H1 (cell line): Measurements from ENCODE around the gene SLC30A9. TPM values are rescaled to one million over a fixed set of nuclear protein-coding genes. Genes with fewer than 3 reads are reported as not detected.

Source experiments
- CTCF ChIA-PET: fragments of 300-600 bp; sonication (Branson Sonifier 250); formaldehyde crosslinking; loops from one replicate; lab custom pipeline; 2021; ENCODE audit not compliant: partially characterized antibody; lab: Charles Lee
- POLR2A ChIA-PET: fragments of 300-600 bp; sonication (Branson Sonifier 250); formaldehyde crosslinking; loops from one replicate; lab custom pipeline; 2021; ENCODE audit warnings: inconsistent platforms; ENCODE audit not compliant: partially characterized antibody; lab: Charles Lee
- DNase-seq, 2 experiments: peaks; one replicate each; pipeline versions ENCODE4 v3.0.0 to v3.0.0-alpha.2; 2010 to 2022; ENCODE audit warnings: low spot score in 2 of 2, low read depth in 1 of 2, mixed read lengths in 1 of 2
- FAIRE-seq: peaks from 2 replicates; lab custom pipeline; 2011; peaks lifted over from hg19 to GRCh38; lab: Jason Lieb, UNC
- H2AFZ ChIP-seq: 2 replicates; pipeline ENCODE4 v1.8.1; 2012; ENCODE audit warnings: low read length, inconsistent platforms
- H2AK5ac ChIP-seq: 2 replicates; pipeline ENCODE4 v1.6.1; 2013; ENCODE audit warnings: low read depth, low read length
- H2BK120ac ChIP-seq: replicated peaks from 2 replicates; pipeline ENCODE3; 2013; ENCODE audit warnings: low read depth, low read length, inconsistent platforms
- H2BK12ac ChIP-seq: 2 replicates; pipeline ENCODE4 v1.6.1; 2013; ENCODE audit warnings: low read depth, low read length
- H2BK15ac ChIP-seq: 2 replicates; pipeline ENCODE4 v1.6.1; 2013; ENCODE audit warnings: low read length
- H2BK20ac ChIP-seq: 2 replicates; pipeline ENCODE4 v1.6.1; 2013; ENCODE audit warnings: low read length
- H2BK5ac ChIP-seq: 2 replicates; pipeline ENCODE4 v1.6.1; 2013; ENCODE audit warnings: low read depth, low read length
- H3K14ac ChIP-seq: 2 replicates; pipeline ENCODE4 v1.6.1; 2013; ENCODE audit warnings: inconsistent platforms; ENCODE audit not compliant: insufficient read length
- H3K18ac ChIP-seq: 2 replicates; pipeline ENCODE4 v1.6.1; 2013; ENCODE audit warnings: low read length; ENCODE audit errors: extremely low read depth
- H3K23ac ChIP-seq: 2 replicates; pipeline ENCODE4 v1.6.1; 2013; ENCODE audit warnings: inconsistent platforms; ENCODE audit not compliant: insufficient read length
- H3K23me2 ChIP-seq: 2 replicates; pipeline ENCODE4 v1.6.1; 2013; ENCODE audit warnings: low read depth, low read length
- H3K27ac ChIP-seq: 2 replicates; pipeline ENCODE4 v1.6.1; 2011; ENCODE audit warnings: low read depth, low read length, inconsistent platforms
- H3K27me3 ChIP-seq, 4 experiments: replicated peaks in 1 of 4; 1 replicate in 1 of 4; 2 replicates in 3 of 4; pipeline versions ENCODE4 v1.6.1 to v1.8.1; 2011 to 2013; ENCODE audit warnings: low read length in 3 of 4, mild to moderate bottlenecking in 3 of 4, inconsistent platforms in 2 of 4, mixed read lengths in 2 of 4, moderate library complexity in 1 of 4; ENCODE audit not compliant: control insufficient read depth in 3 of 4, insufficient read depth in 3 of 4; ENCODE audit errors: extremely low read depth in 1 of 4
- H3K36me3 ChIP-seq, 4 experiments: 2 replicates each; pipeline versions ENCODE4 v1.6.1 to v1.8.1; 2011 to 2013; ENCODE audit warnings: mild to moderate bottlenecking in 4 of 4, low read length in 3 of 4, moderate library complexity in 2 of 4, control low read depth in 1 of 4, inconsistent platforms in 1 of 4; ENCODE audit not compliant: insufficient read depth in 4 of 4, control insufficient read depth in 2 of 4
- H3K4ac ChIP-seq: replicated peaks from 2 replicates; pipeline ENCODE3; 2013; ENCODE audit warnings: low read length, low read depth, mixed read lengths, inconsistent platforms; ENCODE audit not compliant: insufficient read length
- H3K4me1 ChIP-seq, 4 experiments: replicated peaks in 1 of 4; 1 replicate in 1 of 4; 2 replicates in 3 of 4; pipeline versions ENCODE4 v1.6.1 to v1.8.1; 2011 to 2013; ENCODE audit warnings: low read length in 3 of 4, inconsistent platforms in 2 of 4, mixed read lengths in 1 of 4; ENCODE audit not compliant: insufficient read depth in 4 of 4, control insufficient read depth in 3 of 4
- H3K4me2 ChIP-seq, 2 experiments: 2 replicates each; pipeline versions ENCODE4 v1.6.1 to v1.8.1; 2011 to 2013; ENCODE audit warnings: low read depth in 2 of 2, low read length in 2 of 2, control low read depth in 1 of 2, inconsistent platforms in 1 of 2, mild to moderate bottlenecking in 1 of 2; ENCODE audit not compliant: insufficient read depth in 1 of 2
- H3K4me3 ChIP-seq, 4 experiments: fragments of 200-600, 300-600 bp in 1 of 4; sonication (generic), shearing (Covaris generic), sonication (Bioruptor Twin) in 1 of 4; 2 replicates each; pipeline versions ENCODE4 v1.5.1 to v1.8.1; 2011 to 2016; ENCODE audit warnings: low read length in 4 of 4, low read depth in 3 of 4, control low read depth in 2 of 4, inconsistent platforms in 2 of 4, mild to moderate bottlenecking in 2 of 4, mixed read lengths in 1 of 4, moderate library complexity in 1 of 4; ENCODE audit not compliant: insufficient read depth in 2 of 4; ENCODE audit errors: extremely low read depth in 1 of 4
- H3K56ac ChIP-seq: replicated peaks from 2 replicates; pipeline ENCODE3; 2013; ENCODE audit warnings: low read depth, mild to moderate bottlenecking, mixed read lengths, low read length, inconsistent platforms; ENCODE audit not compliant: insufficient read length
- H3K79me1 ChIP-seq: 2 replicates; pipeline ENCODE4 v1.6.1; 2013; ENCODE audit warnings: low read depth, low read length, control low read depth
- H3K79me2 ChIP-seq, 2 experiments: 2 replicates each; pipeline versions ENCODE4 v1.6.1 to v1.8.1; 2012 to 2013; ENCODE audit warnings: low read length in 2 of 2, mild to moderate bottlenecking in 2 of 2, inconsistent platforms in 1 of 2; ENCODE audit not compliant: insufficient read depth in 2 of 2, control insufficient read depth in 1 of 2
- H3K9ac ChIP-seq, 4 experiments: replicated peaks in 1 of 4; 1 replicate in 1 of 4; 2 replicates in 3 of 4; pipeline versions ENCODE4 v1.6.1 to v1.8.1; 2011 to 2013; ENCODE audit warnings: low read depth in 3 of 4, low read length in 3 of 4, control low read depth in 2 of 4, mild to moderate bottlenecking in 2 of 4, moderate library complexity in 2 of 4, inconsistent platforms in 1 of 4; ENCODE audit errors: extremely low read depth in 1 of 4
- H3K9me3 ChIP-seq, 2 experiments: 2 replicates each; pipeline versions ENCODE4 v1.6.1 to v1.8.1; 2012 to 2013; ENCODE audit warnings: mild to moderate bottlenecking in 2 of 2, moderate library complexity in 2 of 2, control low read depth in 1 of 2, inconsistent platforms in 1 of 2, low read depth in 1 of 2, low read length in 1 of 2, mixed read lengths in 1 of 2; ENCODE audit not compliant: insufficient read depth in 2 of 2
- H4K20me1 ChIP-seq, 2 experiments: replicated peaks in 1 of 2; 2 replicates each; pipeline versions ENCODE3 to v1.8.1; 2011 to 2013; ENCODE audit warnings: inconsistent platforms in 2 of 2, low read length in 2 of 2, mild to moderate bottlenecking in 1 of 2; ENCODE audit not compliant: insufficient read depth in 2 of 2, control insufficient read depth in 1 of 2
- H4K5ac ChIP-seq: 2 replicates; pipeline ENCODE4 v1.6.1; 2013; ENCODE audit warnings: low read length, low read depth, mixed read lengths, inconsistent platforms; ENCODE audit not compliant: insufficient read length
- H4K8ac ChIP-seq: 2 replicates; pipeline ENCODE4 v1.8.0; 2013; ENCODE audit warnings: mild to moderate bottlenecking, moderate library complexity, low read length, inconsistent platforms; ENCODE audit not compliant: insufficient read depth; ENCODE audit errors: extremely low read depth
- H4K91ac ChIP-seq: replicated peaks from 2 replicates; pipeline ENCODE3; 2013; ENCODE audit warnings: low read length, mixed read lengths, inconsistent platforms; ENCODE audit not compliant: insufficient read length
- BACH1 ChIP-seq: IDR thresholded peaks from 2 replicates; pipeline ENCODE4 v1.6.1; 2012; ENCODE audit warnings: low read length, improper control_type of control experiment
- EZH2 ChIP-seq: fragments of 200-600 bp; sonication (generic); IDR thresholded peaks from 2 replicates; pipeline ENCODE4 v1.7.1; 2012; ENCODE audit warnings: low read depth, mild to moderate bottlenecking, moderate library complexity, low read length, inconsistent platforms; ENCODE audit not compliant: severe bottlenecking
- MAFK ChIP-seq: IDR thresholded peaks from 2 replicates; pipeline ENCODE4 v1.6.1; 2012; ENCODE audit warnings: low read depth, mild to moderate bottlenecking, improper control_type of control experiment, low read length
- PHF8 ChIP-seq: fragments of 200-600 bp; sonication (generic); conservative IDR thresholded peaks from 2 replicates; pipeline ENCODE4 v1.7.1; 2012; ENCODE audit warnings: low read depth, mild to moderate bottlenecking, inconsistent platforms, low read length, moderate library complexity
- TBP ChIP-seq: IDR thresholded peaks from 2 replicates; pipeline ENCODE4 v1.6.1; 2011; ENCODE audit warnings: low read depth, low read length, improper control_type of control experiment
- TEAD4 ChIP-seq: IDR thresholded peaks from 2 replicates; pipeline ENCODE4 v1.6.1; 2012; ENCODE audit warnings: low read depth, low read length, inconsistent platforms, mixed read lengths
- WGBS, 2 experiments: shearing (Covaris generic) in 1 of 2; methylation state at CpG; one replicate each; pipeline versions ENCODE4 v1.1.6 to v1.1.7; 2013 to 2015; ENCODE audit warnings: low lambda C conversion rate in 2 of 2, mixed read lengths in 2 of 2, inconsistent platforms in 1 of 2, low coverage in 1 of 2, missing lambda C conversion rate in 1 of 2; ENCODE audit not compliant: insufficient replicate concordance in 2 of 2, insufficient coverage in 1 of 2, insufficient read length in 1 of 2; ENCODE audit errors: extremely low coverage in 1 of 2, missing lambda C conversion rate in 1 of 2; 5-methylcytosine and 5-hydroxymethylcytosine counted together
- polyA plus RNA-seq, 7 experiments: library from polyadenylated mRNA; depleted of rRNA in 3 of 7; stranded (reverse) in 5 of 7; unstranded in 2 of 7; fragments of >200 nt in 5 of 7; fragments of 200-250 nt in 2 of 7; gene quantifications; 1 replicate in 5 of 7; 2 replicates in 1 of 7; 4 replicates in 1 of 7; pipeline versions ENCODE4 v1.2.1 to v1.2.3, GENCODE V29; 2011 to 2013; ENCODE audit warnings: missing spikeins in 2 of 7, mixed read lengths in 2 of 7
- total RNA-seq: library from RNA; stranded (reverse); fragmentation: NEBNext Ultra II Directional; extraction: Animal tissue kit (Norgen Biotek cat#: 25700); gene quantifications from 2 replicates; pipeline ENCODE4 v1.2.1, GENCODE V29; 2021

SLC30A9 gene
- total and polyA plus RNA-seq, 2 of the 8 experiments (the other 6 are each of a cell fraction or from before 2014, with no cell fraction given): 41.2 to 67.2 TPM

- no peak overlapping the region for H3K56ac ChIP-seq
- no peak for FAIRE-seq
- TF ChIP-seq MAFK (no peak), TEAD4 (no peak), BACH1 (no peak), EZH2 (no peak), TBP (no peak), PHF8 (no peak)
- TF ChIP-seq, all 59 proteins: peak for 0
- WGBS, 2 experiments: 87% methylated on average over 22 of the region's 22 CpGs; no CpG with 5 or more reads in 1 of the 2 experiments
- Histone ChIP-seq H4K8ac (no peak overlapping the region), H4K91ac (peak overlapping the region; percentile 5), H2AK5ac (no peak overlapping the region), H2BK120ac (no peak overlapping the region), H3K27me3 (no peaks in the 10 kb centered on the region), H3K4me2 (no peak overlapping the region), H2BK15ac (peak overlapping the region; percentile 37; the same call in 1 of the 2 replicates), H3K79me2 (no peaks in the 10 kb centered on the region), H3K23ac (no peak overlapping the region), H3K9ac (no peak overlapping the region), H3K23me2 (no peaks in the 10 kb centered on the region), H3K14ac (no peak overlapping the region), H3K4me3 (no peak overlapping the region), H3K36me3 (no peaks in the 10 kb centered on the region), H4K20me1 (no peaks in the 10 kb centered on the region), H2BK12ac (peak overlapping the region; percentile 69; the same call in 1 of the 2 replicates), H2AFZ (no peak overlapping the region), H2BK5ac (peak overlapping the region; percentile 64; the same call in 1 of the 2 replicates), H3K27ac (no peak overlapping the region), H3K4me1 (peaks cover 0 to 19% (median 7%) of the 10 kb centered on the region in 4 experiments; a peak in 5 of 7 replicates), H2BK20ac (peak overlapping the region; percentile 75; the same call in 1 of the 2 replicates), H3K18ac (peak overlapping the region; percentile 41; the same call in 1 of the 2 replicates), H3K79me1 (no peaks in the 10 kb centered on the region), H3K9me3 (no peaks in the 10 kb centered on the region), H4K5ac (no peak overlapping the region), H3K4ac (no peak overlapping the region)
- POLR2A ChIA-PET: no interaction called here
- CTCF ChIA-PET: no interaction called here
- DNase-seq: no peak
Observed at GRCh38 chr4:41982716-41983115, 7.6 kb upstream of the SLC30A9 start.
